HG03159 (cell line): Measurements from ENCODE around the gene TAF1B.
"Not testable (repeated sequence)": the region's sequence is repeated elsewhere in the genome, so short reads cannot be mapped to it uniquely, and the experiment has no call there.

Source experiments
- ATAC-seq: cut with Tn5 transposase; IDR thresholded peaks from one replicate; pipeline ENCODE4 v1.9.1; 2021; ENCODE audit warnings: mild to moderate bottlenecking, moderate library complexity; ENCODE audit not compliant: unreplicated experiment

TAF1B gene

DNA sequence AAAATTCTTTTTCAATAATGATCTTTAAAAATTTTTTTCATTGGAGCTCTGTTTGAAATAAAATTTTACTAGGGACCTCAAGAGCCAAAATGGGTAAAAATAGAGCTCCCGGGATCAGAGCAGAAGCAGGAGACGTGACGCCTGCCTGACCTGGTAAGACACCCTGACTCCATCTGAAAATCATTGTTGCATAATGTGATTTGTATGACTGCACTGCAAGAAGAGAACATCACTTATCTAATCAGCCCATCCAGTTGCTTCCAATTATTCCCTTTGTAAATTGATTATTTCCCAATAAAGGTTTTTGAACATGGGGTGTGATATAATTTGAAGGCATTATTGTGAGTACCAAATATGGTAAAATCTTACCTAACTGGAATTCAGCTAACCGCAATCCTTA lies 17.1 kb upstream of the TAF1B start:
- no peak for ATAC-seq

DNA sequence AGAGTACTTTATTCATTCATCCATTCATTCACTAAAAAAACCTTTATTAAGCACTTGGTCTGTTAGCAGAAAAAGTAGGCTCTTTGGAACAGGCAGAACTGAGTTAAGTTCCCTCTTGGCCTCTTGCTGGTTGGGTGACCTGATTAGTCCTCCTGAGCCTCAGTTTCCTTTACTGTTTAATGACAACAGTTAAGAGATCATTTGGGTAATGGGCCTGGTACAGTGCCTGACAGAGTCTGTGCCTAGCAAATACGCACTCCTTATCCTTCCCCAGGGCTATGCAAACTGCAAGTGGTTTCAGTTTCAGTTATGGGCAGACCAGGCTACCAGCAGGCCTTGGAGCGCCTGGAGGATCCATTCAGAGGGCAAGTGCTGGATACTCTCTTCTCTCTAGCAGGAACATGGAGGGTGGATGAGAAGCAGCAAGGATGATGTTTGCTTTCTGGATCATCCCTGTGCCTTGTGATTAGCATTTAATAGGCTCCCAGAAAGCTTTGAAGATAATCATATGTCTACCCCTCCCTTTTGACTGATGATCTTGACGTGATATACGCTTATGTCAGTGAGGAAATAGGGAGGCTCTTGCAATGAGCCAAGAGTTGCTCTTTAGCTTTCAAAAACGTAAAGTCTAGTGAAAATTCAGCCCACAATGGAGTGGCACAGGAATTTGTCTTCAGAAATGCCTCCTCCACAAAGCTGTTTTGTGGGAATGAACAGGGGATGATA lies 12.4 kb upstream of the TAF1B start:
- ATAC-seq = no peak

DNA sequence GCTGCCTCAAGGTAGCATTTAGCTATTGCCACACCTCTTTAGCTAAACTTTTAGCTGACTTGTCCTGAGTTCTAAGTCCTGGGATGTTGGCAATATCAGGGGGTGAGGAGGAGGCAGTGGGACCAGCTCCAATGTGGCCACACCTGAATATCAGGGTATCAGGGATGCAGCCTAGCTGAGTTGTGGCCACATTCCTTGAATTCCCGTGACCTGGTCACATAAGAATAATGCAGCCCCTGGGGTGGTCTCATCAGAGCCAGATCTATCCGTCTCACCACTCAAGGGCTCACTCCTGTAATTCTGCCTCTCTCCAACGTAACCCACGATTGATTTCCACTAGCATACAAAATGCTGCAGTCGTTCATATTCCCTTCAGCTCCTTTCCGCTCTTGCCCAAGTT lies 11.6 kb upstream of the TAF1B start:
- ATAC-seq = no peak

DNA sequence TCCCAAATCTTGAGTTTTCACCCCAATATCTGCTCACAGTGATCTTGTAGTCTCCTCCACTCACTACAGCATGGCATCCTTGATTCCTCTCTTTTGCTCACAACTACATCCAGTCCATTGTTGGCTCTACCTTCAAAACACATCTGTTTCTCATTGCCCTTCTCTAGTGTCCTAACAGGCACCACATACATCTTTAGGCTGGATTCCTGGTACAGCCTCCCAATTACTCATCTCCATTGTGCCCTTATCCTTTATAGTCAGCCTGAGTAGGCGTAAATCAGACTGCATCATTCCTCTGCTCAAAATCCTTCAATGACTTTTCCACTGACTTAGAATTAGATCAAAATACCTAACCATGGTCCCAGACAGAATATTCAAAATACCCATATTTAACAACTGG lies 10.7 kb upstream of the TAF1B start:
- ATAC-seq = no peak

DNA sequence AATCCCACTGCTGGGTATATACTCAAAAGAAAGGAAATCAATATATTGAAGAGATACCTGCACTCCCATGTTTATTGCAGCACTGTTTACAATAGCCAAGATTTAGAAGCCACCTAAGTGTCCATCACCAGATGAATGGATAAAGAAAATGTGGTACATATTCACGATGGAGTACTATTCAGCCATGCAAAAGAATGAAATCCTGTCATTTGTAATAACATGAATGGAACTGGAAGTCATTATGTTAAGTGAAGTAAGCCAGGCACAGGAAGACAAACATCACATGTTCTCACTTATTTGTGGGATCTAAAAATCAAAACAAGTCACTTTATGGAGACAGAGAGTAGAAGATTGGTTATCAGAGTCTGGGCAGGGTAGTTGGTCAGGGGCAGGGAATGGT lies 8.2 kb upstream of the TAF1B start:
- not testable (repeated sequence) for ATAC-seq

DNA sequence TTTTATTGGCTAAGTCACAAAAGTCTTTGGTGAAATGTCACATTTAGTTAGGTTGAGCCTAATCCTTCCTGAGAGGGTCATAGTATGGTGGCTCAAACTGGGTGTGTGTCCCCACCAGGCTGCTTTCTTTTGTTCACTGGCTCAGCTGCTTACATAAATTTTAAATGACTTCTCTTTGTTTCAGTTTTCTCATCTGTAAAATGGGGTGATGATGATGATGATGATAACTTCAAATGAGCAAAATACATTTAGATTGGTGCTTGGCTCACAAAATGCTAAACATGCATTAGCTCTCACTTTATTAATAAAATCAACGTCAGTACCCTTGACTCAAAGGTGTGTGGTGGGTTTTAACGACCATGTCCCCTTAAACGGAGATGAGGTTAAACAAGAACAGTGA lies 7.2 kb upstream of the TAF1B start:
- ATAC-seq = no peak

DNA sequence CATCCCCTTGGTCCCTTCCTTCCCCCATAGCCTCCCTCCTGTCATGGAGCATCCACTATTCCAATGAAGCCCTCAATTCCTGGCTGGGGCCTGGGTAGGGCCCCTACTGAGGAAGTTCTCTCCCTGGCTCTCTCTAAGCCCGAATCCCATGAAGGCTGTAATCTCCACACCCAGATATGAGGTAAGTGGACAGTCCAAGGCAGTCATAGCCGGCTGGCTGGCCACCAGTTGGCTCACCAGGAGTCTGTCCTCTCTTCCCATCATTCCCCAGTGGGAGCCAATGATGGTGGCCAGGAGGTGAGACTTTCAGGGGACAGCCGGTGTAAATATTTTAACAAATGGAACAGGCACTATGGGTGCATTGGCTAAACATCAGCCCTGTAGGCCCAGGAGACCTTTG lies 6.8 kb upstream of the TAF1B start:
- no peak for ATAC-seq

DNA sequence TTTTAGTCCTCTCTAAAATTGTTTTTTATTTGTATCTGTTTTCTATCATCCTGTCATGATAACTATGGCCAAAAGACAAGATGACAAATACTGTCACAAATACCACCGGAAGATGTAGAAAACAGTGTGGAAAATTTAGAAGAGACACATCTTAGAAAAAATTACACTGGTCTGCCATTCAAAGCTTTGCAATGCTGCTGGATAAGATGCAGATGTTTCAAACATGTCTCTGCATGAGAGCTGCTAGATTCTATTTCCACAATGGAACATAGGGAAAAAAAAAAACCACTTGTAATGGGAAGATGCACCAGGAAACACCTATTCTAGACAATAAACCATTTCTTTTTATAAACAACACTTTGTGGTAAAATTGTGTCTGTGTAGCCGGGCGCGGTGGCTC lies 5.8 kb upstream of the TAF1B start:
- ATAC-seq = no peak

DNA sequence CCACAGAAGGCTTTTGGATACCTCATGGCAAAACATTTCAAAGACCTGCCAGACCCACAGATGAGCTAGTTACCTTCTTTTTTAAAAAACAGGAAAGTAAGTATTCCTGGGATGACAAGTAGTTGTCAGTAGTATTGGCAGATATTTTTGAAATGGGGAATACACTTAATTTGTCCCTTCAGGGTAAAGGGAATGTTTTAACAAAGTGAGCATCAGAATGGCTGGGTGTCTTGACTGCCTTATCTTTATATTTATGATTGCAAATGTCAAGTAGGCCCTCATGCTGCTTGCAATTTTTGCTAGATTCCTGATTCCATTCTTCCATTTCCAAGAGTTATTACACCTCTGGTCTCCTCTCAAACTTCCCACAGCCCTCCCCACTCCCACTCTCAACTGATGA lies 4.9 kb upstream of the TAF1B start:
- no peak for ATAC-seq

DNA sequence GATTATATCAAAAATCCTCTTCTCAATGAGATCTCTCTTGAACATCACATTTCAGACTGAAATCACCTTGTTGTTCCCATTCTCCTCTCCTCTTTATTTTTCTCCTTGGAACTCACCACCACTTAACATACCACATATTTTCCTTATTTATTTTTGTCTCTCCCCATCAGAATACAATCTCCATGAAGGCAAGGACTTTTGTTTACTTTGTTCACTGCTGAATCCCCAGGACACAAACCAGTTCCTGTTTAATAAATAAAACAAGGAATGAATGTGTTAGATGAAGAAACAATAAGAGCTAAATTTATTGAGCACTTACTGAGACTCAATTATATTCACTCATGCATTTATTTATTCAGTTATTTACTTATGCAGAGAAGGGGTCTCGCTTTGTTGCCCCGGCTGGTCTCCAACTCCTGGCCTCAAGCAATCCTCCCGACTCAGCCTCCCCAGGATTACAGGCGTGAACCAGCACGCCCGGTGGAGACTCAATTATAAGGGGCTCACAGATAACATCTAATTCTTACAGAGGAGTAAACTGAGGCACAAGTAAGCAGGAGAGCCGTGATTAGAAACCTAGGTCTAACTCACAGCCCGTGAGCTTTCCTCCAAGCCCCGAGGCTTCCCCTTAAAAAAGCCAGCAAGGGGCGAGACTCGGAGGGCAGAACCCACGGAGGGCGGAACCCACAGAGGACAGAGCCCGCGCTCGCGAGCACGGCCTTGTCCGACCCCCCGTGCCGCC lies 616 bp upstream of the TAF1B start:
- ATAC-seq = no peak

DNA sequence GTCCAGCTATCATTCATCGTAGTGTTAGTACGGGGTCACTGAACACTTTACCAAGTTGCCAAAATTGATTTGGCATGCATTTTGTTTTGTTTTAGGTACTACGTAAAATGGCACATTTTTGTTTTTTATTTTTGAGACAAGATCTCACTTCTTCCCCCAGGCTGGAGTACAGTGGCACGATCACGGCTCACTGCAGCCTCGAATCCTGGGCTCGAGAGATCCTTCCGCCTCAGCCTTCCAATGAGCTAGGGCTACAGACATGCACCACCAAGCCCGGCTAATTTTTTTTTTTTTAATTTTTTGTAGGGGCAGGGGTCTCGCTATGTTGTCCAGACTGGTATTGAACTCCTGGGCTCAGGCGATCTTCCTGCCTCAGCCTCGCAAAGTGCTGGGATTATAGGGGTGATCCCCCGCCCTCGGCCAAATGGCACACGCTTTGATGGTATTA lies 786 bp downstream of the TAF1B start:
- no peak for ATAC-seq

DNA sequence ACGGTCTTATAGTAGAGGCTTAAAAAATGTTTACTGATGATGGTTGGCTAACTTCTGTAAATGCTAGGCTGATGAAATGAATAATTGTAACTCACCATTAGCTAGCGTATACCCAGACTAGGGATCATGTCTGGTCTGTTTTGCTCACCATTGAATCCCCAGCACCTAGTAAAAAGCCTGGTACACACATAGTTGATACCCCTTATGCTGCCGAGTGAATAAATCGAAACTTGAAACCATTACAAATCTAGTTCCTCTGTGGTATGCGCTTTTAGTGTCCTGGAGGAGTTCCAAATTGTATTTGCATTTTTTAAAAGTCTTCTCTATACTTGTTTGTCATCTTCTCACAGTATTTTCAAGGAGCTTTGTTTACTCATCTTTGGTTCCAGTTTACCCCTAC lies 1.3 kb downstream of the TAF1B start:
- ATAC-seq = no peak

DNA sequence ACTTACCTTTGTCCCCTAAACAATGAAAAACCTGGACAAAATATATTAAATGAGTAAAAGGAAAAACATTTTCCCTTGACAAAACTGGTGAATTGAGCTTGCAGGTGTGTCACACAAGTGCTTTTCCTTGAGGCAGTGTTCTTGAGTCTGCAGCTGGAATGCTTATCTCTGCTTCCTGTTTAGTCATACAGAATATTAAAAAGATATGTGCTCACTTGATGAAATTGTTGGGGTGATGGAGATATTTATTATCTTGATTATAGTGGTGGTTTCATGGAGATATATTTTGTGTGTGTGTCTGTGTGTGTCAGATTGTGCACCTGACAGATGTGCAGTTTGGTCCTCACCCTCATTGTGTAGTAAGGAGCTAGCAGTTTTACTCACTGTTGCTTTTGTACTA lies 3.3 kb downstream of the TAF1B start:
- ATAC-seq = no peak

DNA sequence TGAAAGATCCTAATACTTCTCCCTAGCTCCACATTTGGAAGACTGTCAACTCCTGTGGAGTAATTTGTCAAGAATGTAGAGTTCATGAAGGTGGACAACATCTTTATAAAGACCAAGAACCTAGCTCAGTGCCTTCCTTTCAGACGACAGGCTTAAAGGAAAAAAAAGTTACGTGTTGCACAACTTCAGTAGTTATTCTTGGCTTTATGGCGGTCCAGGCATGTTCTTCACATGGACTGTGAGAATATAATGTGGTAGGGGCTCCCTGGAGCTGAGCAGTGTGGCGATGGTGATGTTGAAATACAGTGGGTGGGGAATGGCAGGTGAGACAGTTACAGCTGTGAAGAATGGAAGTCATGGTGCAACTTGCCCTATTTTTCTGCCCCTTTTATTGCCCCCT lies 3.9 kb downstream of the TAF1B start:
- no peak for ATAC-seq

DNA sequence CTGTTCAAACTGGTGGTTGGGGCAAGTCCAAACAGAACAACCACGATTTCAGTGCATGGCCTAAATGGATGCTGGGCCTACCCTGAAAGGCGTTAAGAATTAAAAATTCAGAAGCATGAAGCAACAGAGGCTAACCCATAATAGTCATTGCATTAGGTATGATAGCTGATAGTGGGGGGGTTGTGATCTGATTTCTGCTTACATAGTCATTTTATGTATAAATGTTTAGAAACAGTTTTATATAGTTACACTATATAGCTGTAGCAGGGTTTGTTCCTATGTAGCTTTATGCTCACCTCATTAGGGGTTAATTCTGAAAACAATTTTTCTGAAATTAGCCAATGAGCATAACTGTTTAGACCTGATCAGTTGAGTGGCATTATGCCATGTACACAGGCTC lies 9.6 kb downstream of the TAF1B start:
- no peak for ATAC-seq

DNA sequence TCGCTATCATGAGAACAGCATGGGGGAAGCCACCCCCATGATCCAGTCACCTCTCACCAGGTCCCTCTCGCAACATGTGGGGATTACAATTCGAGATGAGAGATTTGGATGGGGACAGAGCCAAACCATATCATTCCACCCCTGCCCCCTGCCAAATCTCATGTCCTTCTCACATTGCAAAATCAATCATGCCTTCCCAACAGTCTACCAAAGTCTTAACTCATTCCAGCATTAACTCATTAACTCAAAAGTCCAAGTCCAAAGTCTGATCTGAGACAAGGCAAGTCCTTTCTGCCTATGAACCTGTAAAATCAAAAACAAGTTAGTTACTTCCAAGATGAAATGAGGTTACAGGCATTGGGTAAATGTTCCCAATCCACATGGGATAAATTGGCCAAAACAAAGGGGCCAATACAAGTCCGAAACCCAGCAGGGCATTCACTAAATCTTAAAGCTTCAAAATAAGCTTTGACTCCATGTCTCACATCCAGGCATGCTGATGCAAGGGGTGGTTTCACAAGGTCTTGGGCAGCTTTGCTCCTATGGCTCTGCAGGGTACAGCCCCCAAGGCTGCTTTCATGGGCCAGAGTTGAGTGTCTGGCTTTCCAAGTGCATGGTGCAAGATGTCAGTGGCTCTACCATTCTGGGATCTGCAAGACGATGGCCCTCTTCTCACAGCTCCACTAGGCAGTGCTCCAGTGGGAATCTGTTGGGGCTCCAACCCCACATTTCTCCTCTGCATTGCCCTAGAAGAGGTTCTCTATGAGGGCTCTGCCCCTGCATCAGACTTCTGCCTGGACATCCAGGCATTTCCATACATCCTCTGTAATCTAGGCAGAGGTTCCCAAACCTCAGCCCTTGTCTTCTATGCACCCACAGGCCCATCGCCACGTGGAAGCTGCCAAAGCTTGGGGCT lies 14.8 kb downstream of the TAF1B start:
- ATAC-seq = no peak

DNA sequence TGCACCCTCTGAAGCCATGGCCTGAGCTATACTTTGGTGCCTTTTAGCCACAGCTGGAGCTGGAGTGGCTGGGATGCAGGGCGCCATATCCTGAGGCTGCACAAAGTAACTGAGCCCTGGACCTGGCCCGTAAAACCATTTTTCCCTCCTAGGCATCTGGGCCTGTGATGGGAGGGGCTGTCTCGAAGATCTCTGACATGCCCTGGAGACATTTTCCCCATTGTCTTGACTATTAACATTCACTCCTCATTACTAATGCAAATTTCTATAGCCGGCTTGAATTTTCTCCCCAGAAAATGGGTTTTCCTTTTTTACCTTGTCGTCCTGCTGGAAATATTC lies 15.4 kb downstream of the TAF1B start:
- ATAC-seq = no peak

DNA sequence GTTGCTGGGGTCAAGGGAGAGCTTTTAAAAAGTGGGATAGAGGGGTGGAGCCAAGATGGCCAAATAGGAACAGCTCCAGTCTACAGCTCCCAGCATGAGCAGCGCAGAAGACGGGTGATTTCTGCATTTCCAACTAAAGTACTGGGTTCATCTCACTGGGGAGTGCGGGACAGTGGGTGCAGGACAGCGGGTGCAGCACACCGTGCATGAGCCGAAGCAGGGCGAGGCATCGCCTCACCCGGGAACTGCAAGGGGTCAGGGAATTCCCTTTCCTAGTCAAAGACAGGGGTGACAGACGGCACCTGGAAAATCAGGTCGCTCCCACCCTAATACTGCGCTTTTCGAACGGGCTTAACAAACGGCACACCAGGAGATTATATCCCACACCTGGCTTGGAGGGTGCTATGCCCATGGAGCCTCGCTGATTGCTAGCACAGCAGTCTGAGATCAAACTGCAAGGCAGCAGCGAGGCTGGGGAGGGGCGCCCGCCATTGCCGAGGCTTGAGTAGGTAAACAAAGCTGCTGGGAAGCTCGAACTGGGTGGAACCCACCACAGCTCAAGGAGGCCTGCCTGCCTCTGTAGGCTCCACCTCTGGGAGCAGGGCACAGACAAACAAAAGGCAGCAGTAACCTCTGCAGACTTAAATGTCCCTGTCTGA lies 17.8 kb downstream of the TAF1B start:
- ATAC-seq = not testable (repeated sequence)

DNA sequence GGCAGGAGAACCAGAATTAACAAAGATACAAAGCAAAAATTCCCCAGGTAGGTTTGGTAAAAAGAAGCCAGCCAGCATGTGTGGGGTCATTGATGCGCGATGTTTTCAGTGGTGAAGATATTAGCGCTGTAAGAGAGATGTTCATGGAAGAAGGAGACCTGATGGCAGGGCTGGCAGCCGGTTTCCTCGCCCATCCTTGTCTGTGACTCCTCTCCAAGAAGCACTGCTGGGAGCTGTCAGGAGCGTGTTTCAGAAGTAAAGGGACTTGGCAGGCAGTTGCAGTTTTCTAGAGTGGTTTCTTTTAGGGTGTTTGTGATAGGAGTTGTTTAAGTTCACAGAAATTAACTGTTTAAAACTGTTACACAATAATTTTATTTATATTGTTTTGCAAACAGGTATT lies 24.6 kb downstream of the TAF1B start:
- ATAC-seq = no peak

DNA sequence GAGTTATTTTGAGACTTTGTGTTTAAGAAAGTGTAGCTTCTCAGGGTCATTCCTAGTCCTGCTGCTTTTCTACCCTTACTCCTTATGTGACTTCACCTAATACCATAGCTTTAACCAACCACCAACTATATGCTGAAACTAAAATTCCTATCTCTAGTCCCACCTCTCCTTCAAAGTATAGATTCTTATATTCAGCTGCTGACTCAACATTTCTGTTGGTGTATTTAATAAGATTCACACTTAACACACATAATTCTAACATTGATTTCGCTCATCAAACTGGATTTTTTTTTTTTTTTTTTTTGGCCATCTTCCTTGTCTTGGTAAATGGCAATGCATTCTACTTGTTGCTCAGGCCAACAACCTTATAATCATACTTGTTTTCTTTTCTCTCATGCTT lies 30.1 kb downstream of the TAF1B start:
- ATAC-seq = no peak

DNA sequence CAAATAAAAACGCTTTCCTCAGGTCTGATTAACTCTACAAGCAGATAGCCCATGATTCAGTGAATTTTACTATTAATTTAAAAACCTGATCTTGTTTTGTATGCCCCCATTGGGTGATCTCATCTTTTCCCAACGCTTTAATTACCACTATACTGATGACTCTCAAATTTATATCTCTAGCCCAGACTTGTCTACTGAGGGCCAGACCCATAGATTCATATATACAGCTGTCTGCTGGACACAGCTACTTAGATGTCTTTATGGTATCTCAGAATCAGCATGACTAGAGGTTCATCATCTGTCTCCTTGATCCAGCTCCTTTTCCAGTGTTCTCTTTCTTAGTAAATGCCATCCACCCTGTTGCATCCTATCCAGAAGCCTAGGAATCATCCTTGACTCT lies 33.8 kb downstream of the TAF1B start:
- ATAC-seq = no peak
